HG03025 (cell line): ENCODE measurements around the gene RNPS1.
"Not testable (repeated sequence)": the region's sequence is repeated elsewhere in the genome, so short reads cannot be mapped to it uniquely, and the experiment has no call there.

ENCODE experiments used
- ATAC-seq: cut with Tn5 transposase; IDR thresholded peaks from one replicate; pipeline ENCODE4 v1.9.1; 2021; ENCODE audit warnings: mild to moderate bottlenecking, moderate library complexity; ENCODE audit not compliant: unreplicated experiment, low FRiP score

RNPS1 gene

GRCh38 chr16:2284001-2284770, 16.3 kb upstream of the RNPS1 start:
- ATAC-seq = no peak

GRCh38 chr16:2282866-2283555, 15.1 kb upstream of the RNPS1 start:
- ATAC-seq = no peak

- no peak for ATAC-seq
Observed at GRCh38 chr16:2282262-2282661, 14.3 kb upstream of the RNPS1 start.

- no peak for ATAC-seq
Observed at GRCh38 chr16:2280981-2281542, 13.1 kb upstream of the RNPS1 start.

GRCh38 chr16:2280461-2280860, 12.5 kb upstream of the RNPS1 start:
- ATAC-seq = no peak

- ATAC-seq = no peak
Observed at GRCh38 chr16:2278956-2279800, 11.3 kb upstream of the RNPS1 start.

- ATAC-seq = no peak
Observed at GRCh38 chr16:2278272-2278608, 10.3 kb upstream of the RNPS1 start.

- ATAC-seq = no peak
Observed at GRCh38 chr16:2277466-2278271, 9.7 kb upstream of the RNPS1 start.

GRCh38 chr16:2276368-2277195, 8.7 kb upstream of the RNPS1 start:
- ATAC-seq = no peak

- ATAC-seq = no peak
Observed at GRCh38 chr16:2275476-2276367, 7.8 kb upstream of the RNPS1 start.

- no peak for ATAC-seq
Observed at GRCh38 chr16:2273931-2274330, 6.0 kb upstream of the RNPS1 start.

- no peak for ATAC-seq
Observed at GRCh38 chr16:2273484-2273883, 5.6 kb upstream of the RNPS1 start.

GRCh38 chr16:2271848-2272461, 4.0 kb upstream of the RNPS1 start:
- no peak for ATAC-seq

- ATAC-seq = no peak
Observed at GRCh38 chr16:2270588-2271470, 2.9 kb upstream of the RNPS1 start.

- ATAC-seq = no peak
Observed at GRCh38 chr16:2270070-2270462, 2.1 kb upstream of the RNPS1 start.

GRCh38 chr16:2267505-2267912, 417 bp downstream of the RNPS1 start:
- peak; percentile 54 for ATAC-seq

- not testable (repeated sequence) for ATAC-seq
Observed at GRCh38 chr16:2266887-2267286, 1.0 kb downstream of the RNPS1 start.
